GM12878 (cell line): ENCODE measurements around the gene LSAMP.

Experiments used
- CEBPB ChIP-seq, 2 experiments: fragments of 150-350 bp in 1 of 2; IDR thresholded peaks; 2 replicates each; pipeline ENCODE4 v1.6.1; 2012 to 2014; ENCODE audit warnings: low read depth in 2 of 2, low read length in 2 of 2, borderline replicate concordance in 1 of 2, inconsistent platforms in 1 of 2
- EZH2 ChIP-seq: IDR thresholded peaks from 2 replicates; pipeline ENCODE4 v1.6.1; 2012; ENCODE audit warnings: low read depth, mild to moderate bottlenecking, control low read depth, inconsistent platforms, low read length, borderline replicate concordance; ENCODE audit not compliant: control insufficient read depth
- NFYA ChIP-seq: IDR thresholded peaks from 2 replicates; pipeline ENCODE4 v1.6.1; 2011; ENCODE audit warnings: low read depth, mild to moderate bottlenecking, low read length, improper control_type of control experiment, borderline replicate concordance
- POLR2A ChIP-seq: IDR thresholded peaks from 2 replicates; pipeline ENCODE4 v1.6.1; 2011; ENCODE audit warnings: low read depth, mild to moderate bottlenecking, low read length
- RAD21 ChIP-seq: IDR thresholded peaks from 2 replicates; pipeline ENCODE4 v1.6.1; 2011; ENCODE audit warnings: mild to moderate bottlenecking, low read depth, low read length, moderate library complexity; ENCODE audit not compliant: insufficient read depth
- ZZZ3 ChIP-seq: IDR thresholded peaks from 2 replicates; pipeline ENCODE4 v1.6.1; 2011; ENCODE audit warnings: low read depth; ENCODE audit not compliant: control insufficient read depth, insufficient read length
- TF ChIP-seq, protein P1 (sequence below), 3 experiments: IDR thresholded peaks in 2 of 3; conservative IDR thresholded peaks in 1 of 3; 2 replicates each; pipeline ENCODE4 v1.5.1; 2011; ENCODE audit warnings: low read depth in 3 of 3, low read length in 3 of 3, mild to moderate bottlenecking in 3 of 3, control low read depth in 2 of 3, moderate library complexity in 2 of 3, inconsistent platforms in 1 of 3, mixed read lengths in 1 of 3; ENCODE audit not compliant: control insufficient read depth in 2 of 3, insufficient read depth in 1 of 3; ENCODE audit errors: extremely low read depth in 1 of 3
- TF ChIP-seq, protein P2 (sequence below): fragments of 450-650 bp; IDR thresholded peaks from 2 replicates; pipeline ENCODE4 v1.6.1; 2016; ENCODE audit warnings: mild to moderate bottlenecking
- TF ChIP-seq, protein P3 (sequence below): IDR thresholded peaks from 2 replicates; pipeline ENCODE4 v1.6.1; 2012; ENCODE audit warnings: mild to moderate bottlenecking, low read depth, low read length

DNA sequence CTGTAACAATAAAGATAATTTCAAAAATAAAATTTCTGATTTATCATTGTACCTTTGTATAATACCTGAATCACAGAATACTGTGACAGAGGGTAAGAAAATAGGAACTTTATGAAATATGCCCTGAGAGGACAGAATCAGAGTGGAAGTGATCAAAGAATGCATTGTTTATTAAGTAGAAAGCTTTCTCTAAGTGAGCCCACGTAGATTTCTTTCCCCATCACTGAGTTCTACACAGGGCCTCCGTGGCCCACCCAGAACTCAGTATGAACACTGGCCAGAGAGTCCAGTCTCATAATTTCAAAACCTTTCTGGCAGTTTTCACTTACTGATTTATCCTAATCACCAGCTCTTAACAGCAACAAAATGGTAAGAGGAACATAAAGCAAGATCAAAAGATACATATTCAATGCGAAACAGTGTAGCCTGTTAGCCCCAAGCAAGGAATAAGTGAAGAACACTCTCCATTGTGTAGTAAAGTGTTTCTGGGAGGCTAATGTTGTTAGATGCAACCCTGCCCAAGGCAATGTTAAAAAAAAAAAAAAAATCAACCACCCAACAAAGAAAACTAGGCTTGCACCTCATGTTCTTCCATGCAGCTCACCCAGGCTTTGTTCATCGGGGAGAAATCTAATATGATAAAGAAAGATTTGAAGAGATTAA lies 341.3 kb downstream of the LSAMP start:
- no peak for TF ChIP-seq EZH2
- TF ChIP-seq NFYA = no peak
- no peak for TF ChIP-seq RAD21
- TF ChIP-seq, protein P1, sequence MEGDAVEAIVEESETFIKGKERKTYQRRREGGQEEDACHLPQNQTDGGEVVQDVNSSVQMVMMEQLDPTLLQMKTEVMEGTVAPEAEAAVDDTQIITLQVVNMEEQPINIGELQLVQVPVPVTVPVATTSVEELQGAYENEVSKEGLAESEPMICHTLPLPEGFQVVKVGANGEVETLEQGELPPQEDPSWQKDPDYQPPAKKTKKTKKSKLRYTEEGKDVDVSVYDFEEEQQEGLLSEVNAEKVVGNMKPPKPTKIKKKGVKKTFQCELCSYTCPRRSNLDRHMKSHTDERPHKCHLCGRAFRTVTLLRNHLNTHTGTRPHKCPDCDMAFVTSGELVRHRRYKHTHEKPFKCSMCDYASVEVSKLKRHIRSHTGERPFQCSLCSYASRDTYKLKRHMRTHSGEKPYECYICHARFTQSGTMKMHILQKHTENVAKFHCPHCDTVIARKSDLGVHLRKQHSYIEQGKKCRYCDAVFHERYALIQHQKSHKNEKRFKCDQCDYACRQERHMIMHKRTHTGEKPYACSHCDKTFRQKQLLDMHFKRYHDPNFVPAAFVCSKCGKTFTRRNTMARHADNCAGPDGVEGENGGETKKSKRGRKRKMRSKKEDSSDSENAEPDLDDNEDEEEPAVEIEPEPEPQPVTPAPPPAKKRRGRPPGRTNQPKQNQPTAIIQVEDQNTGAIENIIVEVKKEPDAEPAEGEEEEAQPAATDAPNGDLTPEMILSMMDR (IDR thresholded peaks at IDR 0.05 in 2 of 3, conservative IDR thresholded peaks at IDR 0.05 in 1 of 3; ENCODE audit: control insufficient read depth in 2 of 3, extremely low read depth in 1 of 3, insufficient read depth in 1 of 3, low read depth in 3 of 3, low read length in 3 of 3) = no peak
- no peak for TF ChIP-seq POLR2A
- TF ChIP-seq CEBPB (IDR thresholded peaks at IDR 0.05; ENCODE audit: borderline replicate concordance in 1 of 2, low read depth in 2 of 2, low read length in 2 of 2) = no peak
- TF ChIP-seq, protein P2, sequence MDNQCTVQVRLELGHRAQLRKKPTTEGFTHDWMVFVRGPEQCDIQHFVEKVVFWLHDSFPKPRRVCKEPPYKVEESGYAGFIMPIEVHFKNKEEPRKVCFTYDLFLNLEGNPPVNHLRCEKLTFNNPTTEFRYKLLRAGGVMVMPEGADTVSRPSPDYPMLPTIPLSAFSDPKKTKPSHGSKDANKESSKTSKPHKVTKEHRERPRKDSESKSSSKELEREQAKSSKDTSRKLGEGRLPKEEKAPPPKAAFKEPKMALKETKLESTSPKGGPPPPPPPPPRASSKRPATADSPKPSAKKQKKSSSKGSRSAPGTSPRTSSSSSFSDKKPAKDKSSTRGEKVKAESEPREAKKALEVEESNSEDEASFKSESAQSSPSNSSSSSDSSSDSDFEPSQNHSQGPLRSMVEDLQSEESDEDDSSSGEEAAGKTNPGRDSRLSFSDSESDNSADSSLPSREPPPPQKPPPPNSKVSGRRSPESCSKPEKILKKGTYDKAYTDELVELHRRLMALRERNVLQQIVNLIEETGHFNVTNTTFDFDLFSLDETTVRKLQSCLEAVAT = no peak
- TF ChIP-seq, protein P3, sequence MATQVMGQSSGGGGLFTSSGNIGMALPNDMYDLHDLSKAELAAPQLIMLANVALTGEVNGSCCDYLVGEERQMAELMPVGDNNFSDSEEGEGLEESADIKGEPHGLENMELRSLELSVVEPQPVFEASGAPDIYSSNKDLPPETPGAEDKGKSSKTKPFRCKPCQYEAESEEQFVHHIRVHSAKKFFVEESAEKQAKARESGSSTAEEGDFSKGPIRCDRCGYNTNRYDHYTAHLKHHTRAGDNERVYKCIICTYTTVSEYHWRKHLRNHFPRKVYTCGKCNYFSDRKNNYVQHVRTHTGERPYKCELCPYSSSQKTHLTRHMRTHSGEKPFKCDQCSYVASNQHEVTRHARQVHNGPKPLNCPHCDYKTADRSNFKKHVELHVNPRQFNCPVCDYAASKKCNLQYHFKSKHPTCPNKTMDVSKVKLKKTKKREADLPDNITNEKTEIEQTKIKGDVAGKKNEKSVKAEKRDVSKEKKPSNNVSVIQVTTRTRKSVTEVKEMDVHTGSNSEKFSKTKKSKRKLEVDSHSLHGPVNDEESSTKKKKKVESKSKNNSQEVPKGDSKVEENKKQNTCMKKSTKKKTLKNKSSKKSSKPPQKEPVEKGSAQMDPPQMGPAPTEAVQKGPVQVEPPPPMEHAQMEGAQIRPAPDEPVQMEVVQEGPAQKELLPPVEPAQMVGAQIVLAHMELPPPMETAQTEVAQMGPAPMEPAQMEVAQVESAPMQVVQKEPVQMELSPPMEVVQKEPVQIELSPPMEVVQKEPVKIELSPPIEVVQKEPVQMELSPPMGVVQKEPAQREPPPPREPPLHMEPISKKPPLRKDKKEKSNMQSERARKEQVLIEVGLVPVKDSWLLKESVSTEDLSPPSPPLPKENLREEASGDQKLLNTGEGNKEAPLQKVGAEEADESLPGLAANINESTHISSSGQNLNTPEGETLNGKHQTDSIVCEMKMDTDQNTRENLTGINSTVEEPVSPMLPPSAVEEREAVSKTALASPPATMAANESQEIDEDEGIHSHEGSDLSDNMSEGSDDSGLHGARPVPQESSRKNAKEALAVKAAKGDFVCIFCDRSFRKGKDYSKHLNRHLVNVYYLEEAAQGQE = no peak
- TF ChIP-seq ZZZ3 = no peak
